ENCODE measurements around the gene SLC6A16.
"Not testable (repeated sequence)": the region's sequence is repeated elsewhere in the genome, so short reads cannot be mapped to it uniquely, and the experiment has no call there.

Gene SLC6A16

GRCh38 chr19:49335071-49335783, 10.2 kb upstream of the SLC6A16 start, which contains the start of gene CD37:
TSS of gene CD37 (plus strand) at chr19:49335406. CDS start at chr19:49335541, 135 bp downstream.
- H3K36me3 ChIP-seq (ENCODE audit: control insufficient read depth, insufficient read depth, low read length, severe bottlenecking), result no peaks in the 10 kb centered on the region
- no peak for DNase-seq (ENCODE audit: low read depth)
- H3K9me3 ChIP-seq (ENCODE audit: control insufficient read depth, low read length), result no peaks in the 10 kb centered on the region
- no peaks in the 10 kb centered on the region for H3K27me3 ChIP-seq (replicated peaks; ENCODE audit: control insufficient read depth, insufficient read depth, low read length)
- H3K4me1 ChIP-seq (ENCODE audit: control insufficient read depth, insufficient read depth, low read length), result peaks cover 3% of the 10 kb centered on the region
- H3K9ac ChIP-seq (ENCODE audit: low read length), result no peak within 1 kb of the TSS
- no peak within 1 kb of the TSS for H3K4me3 ChIP-seq (ENCODE audit: low read length)

GRCh38 chr19:49333811-49334288, 8.9 kb upstream of the SLC6A16 start:
- Histone ChIP-seq H3K9ac (ENCODE audit: low read length) (no peak overlapping the region), H3K4me3 (ENCODE audit: low read length) (no peak overlapping the region), H3K4me1 (ENCODE audit: control insufficient read depth, insufficient read depth, low read length) (no peaks in the 10 kb centered on the region), H3K9me3 (ENCODE audit: control insufficient read depth, low read length) (no peaks in the 10 kb centered on the region), H3K36me3 (ENCODE audit: control insufficient read depth, insufficient read depth, low read length, severe bottlenecking) (no peaks in the 10 kb centered on the region), H3K27me3 (replicated peaks; ENCODE audit: control insufficient read depth, insufficient read depth, low read length) (no peaks in the 10 kb centered on the region)
- DNase-seq (ENCODE audit: low read depth), result no peak

GRCh38 chr19:49333418-49333805, 8.4 kb upstream of the SLC6A16 start:
- H3K4me3 ChIP-seq (ENCODE audit: low read length), result no peak overlapping the region
- no peaks in the 10 kb centered on the region for H3K9me3 ChIP-seq (ENCODE audit: control insufficient read depth, low read length)
- no peaks in the 10 kb centered on the region for H3K27me3 ChIP-seq (replicated peaks; ENCODE audit: control insufficient read depth, insufficient read depth, low read length)
- H3K4me1 ChIP-seq (ENCODE audit: control insufficient read depth, insufficient read depth, low read length), result no peaks in the 10 kb centered on the region
- H3K36me3 ChIP-seq (ENCODE audit: control insufficient read depth, insufficient read depth, low read length, severe bottlenecking), result no peaks in the 10 kb centered on the region
- H3K9ac ChIP-seq (ENCODE audit: low read length), result no peak overlapping the region
- DNase-seq (ENCODE audit: low read depth), result peak; percentile 16

GRCh38 chr19:49332691-49333417, 7.9 kb upstream of the SLC6A16 start:
- not testable (repeated sequence) for H3K9ac ChIP-seq (ENCODE audit: low read length); H3K4me1 ChIP-seq (ENCODE audit: control insufficient read depth, insufficient read depth, low read length); DNase-seq (ENCODE audit: low read depth); H3K27me3 ChIP-seq (replicated peaks; ENCODE audit: control insufficient read depth, insufficient read depth, low read length); H3K9me3 ChIP-seq (ENCODE audit: control insufficient read depth, low read length); H3K4me3 ChIP-seq (ENCODE audit: low read length); H3K36me3 ChIP-seq (ENCODE audit: control insufficient read depth, insufficient read depth, low read length, severe bottlenecking)

- Histone ChIP-seq H3K9me3 (ENCODE audit: control insufficient read depth, low read length) (no peaks in the 10 kb centered on the region), H3K36me3 (ENCODE audit: control insufficient read depth, insufficient read depth, low read length, severe bottlenecking) (no peaks in the 10 kb centered on the region), H3K27me3 (replicated peaks; ENCODE audit: control insufficient read depth, insufficient read depth, low read length) (no peaks in the 10 kb centered on the region), H3K9ac (ENCODE audit: low read length) (no peak overlapping the region), H3K4me1 (ENCODE audit: control insufficient read depth, insufficient read depth, low read length) (no peaks in the 10 kb centered on the region), H3K4me3 (ENCODE audit: low read length) (no peak overlapping the region)
- peak; percentile 23 for DNase-seq (ENCODE audit: low read depth)
These were observed 6.6 kb upstream of the SLC6A16 start for GRCh38 chr19:49331616-49332055.

GRCh38 chr19:49331187-49331586, 6.2 kb upstream of the SLC6A16 start:
- H3K9me3 ChIP-seq (ENCODE audit: control insufficient read depth, low read length); DNase-seq (ENCODE audit: low read depth); H3K36me3 ChIP-seq (ENCODE audit: control insufficient read depth, insufficient read depth, low read length, severe bottlenecking); H3K4me1 ChIP-seq (ENCODE audit: control insufficient read depth, insufficient read depth, low read length); H3K27me3 ChIP-seq (replicated peaks; ENCODE audit: control insufficient read depth, insufficient read depth, low read length); H3K4me3 ChIP-seq (ENCODE audit: low read length); H3K9ac ChIP-seq (ENCODE audit: low read length): not testable (repeated sequence)

GRCh38 chr19:49328741-49329140, 3.8 kb upstream of the SLC6A16 start:
- H3K4me3 ChIP-seq (ENCODE audit: low read length), result no peak overlapping the region
- DNase-seq (ENCODE audit: low read depth), result no peak
- H3K4me1 ChIP-seq (ENCODE audit: control insufficient read depth, insufficient read depth, low read length), result no peaks in the 10 kb centered on the region
- H3K9ac ChIP-seq (ENCODE audit: low read length), result no peak overlapping the region
- H3K27me3 ChIP-seq (replicated peaks; ENCODE audit: control insufficient read depth, insufficient read depth, low read length), result no peaks in the 10 kb centered on the region
- no peaks in the 10 kb centered on the region for H3K9me3 ChIP-seq (ENCODE audit: control insufficient read depth, low read length)
- no peaks in the 10 kb centered on the region for H3K36me3 ChIP-seq (ENCODE audit: control insufficient read depth, insufficient read depth, low read length, severe bottlenecking)

- Histone ChIP-seq H3K36me3 (ENCODE audit: control insufficient read depth, insufficient read depth, low read length, severe bottlenecking) (no peaks in the 10 kb centered on the region), H3K9me3 (ENCODE audit: control insufficient read depth, low read length) (peaks cover 7% of the 10 kb centered on the region), H3K27me3 (replicated peaks; ENCODE audit: control insufficient read depth, insufficient read depth, low read length) (no peaks in the 10 kb centered on the region), H3K4me3 (ENCODE audit: low read length) (no peak overlapping the region), H3K9ac (ENCODE audit: low read length) (no peak overlapping the region), H3K4me1 (ENCODE audit: control insufficient read depth, insufficient read depth, low read length) (no peaks in the 10 kb centered on the region)
- DNase-seq (ENCODE audit: low read depth), result peak; percentile 15
These were observed 3.0 kb upstream of the SLC6A16 start for GRCh38 chr19:49327878-49328544.

GRCh38 chr19:49326165-49326704, 1.2 kb upstream of the SLC6A16 start:
- Histone ChIP-seq H3K27me3 (replicated peaks; ENCODE audit: control insufficient read depth, insufficient read depth, low read length) (no peaks in the 10 kb centered on the region), H3K9ac (ENCODE audit: low read length) (no peak overlapping the region), H3K4me1 (ENCODE audit: control insufficient read depth, insufficient read depth, low read length) (no peaks in the 10 kb centered on the region), H3K36me3 (ENCODE audit: control insufficient read depth, insufficient read depth, low read length, severe bottlenecking) (no peaks in the 10 kb centered on the region), H3K9me3 (ENCODE audit: control insufficient read depth, low read length) (peaks cover 12% of the 10 kb centered on the region), H3K4me3 (ENCODE audit: low read length) (no peak overlapping the region)
- DNase-seq (ENCODE audit: low read depth), result no peak

- H3K9me3 ChIP-seq (ENCODE audit: control insufficient read depth, low read length), result peaks cover 14% of the 10 kb centered on the region
- H3K4me1 ChIP-seq (ENCODE audit: control insufficient read depth, insufficient read depth, low read length); H3K36me3 ChIP-seq (ENCODE audit: control insufficient read depth, insufficient read depth, low read length, severe bottlenecking); H3K4me3 ChIP-seq (ENCODE audit: low read length); H3K9ac ChIP-seq (ENCODE audit: low read length); DNase-seq (ENCODE audit: low read depth); H3K27me3 ChIP-seq (replicated peaks; ENCODE audit: control insufficient read depth, insufficient read depth, low read length): not testable (repeated sequence)
These were observed 765 bp upstream of the SLC6A16 start for GRCh38 chr19:49325756-49326155.

- H3K9me3 ChIP-seq (ENCODE audit: control insufficient read depth, low read length), result peaks cover 28% of the 10 kb centered on the region
- no peaks in the 10 kb centered on the region for H3K4me1 ChIP-seq (ENCODE audit: control insufficient read depth, insufficient read depth, low read length)
- no peak overlapping the region for H3K9ac ChIP-seq (ENCODE audit: low read length)
- no peak overlapping the region for H3K4me3 ChIP-seq (ENCODE audit: low read length)
- DNase-seq (ENCODE audit: low read depth), result no peak
- no peaks in the 10 kb centered on the region for H3K27me3 ChIP-seq (replicated peaks; ENCODE audit: control insufficient read depth, insufficient read depth, low read length)
- no peaks in the 10 kb centered on the region for H3K36me3 ChIP-seq (ENCODE audit: control insufficient read depth, insufficient read depth, low read length, severe bottlenecking)
These were observed 6.7 kb downstream of the SLC6A16 start for GRCh38 chr19:49318296-49318695.

All from adipocyte (in vitro differentiated cells).